ENCODE measurements around the gene PTGER3. TPM values are rescaled to one million over a fixed set of nuclear protein-coding genes. Genes with fewer than 3 reads are reported as not detected.
"Not testable (repeated sequence)": the region's sequence is repeated elsewhere in the genome, so short reads cannot be mapped to it uniquely, and the experiment has no call there.

Gene PTGER3
- total and polyA plus RNA-seq, 3 experiments from 2014 or later = not detected

- no peak for DNase-seq
- H3K4me1 ChIP-seq (ENCODE audit: insufficient read depth, low read length) = no peaks in the 10 kb centered on the region
- ChIA-PET CTCF (no interaction called here), POLR2A (no interaction called here)
- no peaks in the 10 kb centered on the region for H3K4me1 Mint-ChIP-seq
- H3K4me3 ChIP-seq (ENCODE audit: low read length) = no peak overlapping the region
- H3K27me3 ChIP-seq (ENCODE audit: insufficient read depth, low read length, poor library complexity, severe bottlenecking) = no peaks in the 10 kb centered on the region
- no peak overlapping the region for H3K4me3 Mint-ChIP-seq
- H3K36me3 ChIP-seq (ENCODE audit: insufficient read depth, low read length) = no peaks in the 10 kb centered on the region
- H3K36me3 Mint-ChIP-seq = no peaks in the 10 kb centered on the region
- peaks cover 3 to 5% of the 10 kb centered on the region in 2 donors for H3K27me3 Mint-ChIP-seq
- H3K9me3 Mint-ChIP-seq = no peaks in the 10 kb centered on the region
- no peaks in the 10 kb centered on the region for H3K9me3 ChIP-seq (ENCODE audit: low read length)
- no peak overlapping the region for H3K27ac Mint-ChIP-seq
- H3K27ac ChIP-seq (ENCODE audit: low read depth, low read length) = no peak overlapping the region
These were observed 99.1 kb downstream of the PTGER3 start for GRCh38 chr1:70948396-70949017.

GRCh38 chr1:70947835-70948234 is 99.8 kb downstream of the PTGER3 start:
- H3K9me3 ChIP-seq (ENCODE audit: low read length) = no peaks in the 10 kb centered on the region
- CTCF ChIA-PET = no interaction called here
- Mint-ChIP-seq H3K4me3 (no peak overlapping the region), H3K4me1 (no peaks in the 10 kb centered on the region), H3K36me3 (no peaks in the 10 kb centered on the region), H3K27ac (no peak overlapping the region), H3K9me3 (no peaks in the 10 kb centered on the region), H3K27me3 (peaks cover 3% of the 10 kb centered on the region in 2 donors)
- H3K27ac ChIP-seq (ENCODE audit: low read depth, low read length) = no peak overlapping the region
- no peaks in the 10 kb centered on the region for H3K4me1 ChIP-seq (ENCODE audit: insufficient read depth, low read length)
- no peaks in the 10 kb centered on the region for H3K36me3 ChIP-seq (ENCODE audit: insufficient read depth, low read length)
- POLR2A ChIA-PET = no interaction called here
- no peaks in the 10 kb centered on the region for H3K27me3 ChIP-seq (ENCODE audit: insufficient read depth, low read length, poor library complexity, severe bottlenecking)
- H3K4me3 ChIP-seq (ENCODE audit: low read length) = no peak overlapping the region
- no peak for DNase-seq

- H3K4me3 ChIP-seq (ENCODE audit: low read length) = no peak overlapping the region
These were observed 101.9 kb downstream of the PTGER3 start for GRCh38 chr1:70945676-70946075.

GRCh38 chr1:70945251-70945650 is 102.4 kb downstream of the PTGER3 start:
- H3K27ac Mint-ChIP-seq = no peak overlapping the region
- H3K36me3 Mint-ChIP-seq = no peaks in the 10 kb centered on the region
- ChIA-PET POLR2A (no interaction called here), CTCF (no interaction called here)
- Histone ChIP-seq H3K4me3 (ENCODE audit: low read length) (no peak overlapping the region), H3K36me3 (ENCODE audit: insufficient read depth, low read length) (no peaks in the 10 kb centered on the region), H3K9me3 (ENCODE audit: low read length) (no peaks in the 10 kb centered on the region), H3K4me1 (ENCODE audit: insufficient read depth, low read length) (no peaks in the 10 kb centered on the region), H3K27me3 (ENCODE audit: insufficient read depth, low read length, poor library complexity, severe bottlenecking) (no peaks in the 10 kb centered on the region), H3K27ac (ENCODE audit: low read depth, low read length) (no peak overlapping the region)
- no peaks in the 10 kb centered on the region for H3K4me1 Mint-ChIP-seq
- no peaks in the 10 kb centered on the region for H3K27me3 Mint-ChIP-seq
- DNase-seq = no peak
- H3K9me3 Mint-ChIP-seq = peaks cover 0 to 6% (median 0%) of the 10 kb centered on the region in 5 donors
- no peak overlapping the region for H3K4me3 Mint-ChIP-seq

More at GRCh38 chr1:70945676-70946075, 101.9 kb downstream of the PTGER3 start:
- H3K27ac ChIP-seq (ENCODE audit: low read depth, low read length) = no peak overlapping the region
- Mint-ChIP-seq H3K4me3 (no peak overlapping the region), H3K36me3 (no peaks in the 10 kb centered on the region), H3K9me3 (peaks cover 0 to 6% (median 0%) of the 10 kb centered on the region in 5 donors), H3K27me3 (peaks cover 0 to 2% of the 10 kb centered on the region in 2 donors), H3K4me1 (no peaks in the 10 kb centered on the region), H3K27ac (no peak overlapping the region)
- CTCF ChIA-PET = no interaction called here
- H3K4me1 ChIP-seq (ENCODE audit: insufficient read depth, low read length) = no peaks in the 10 kb centered on the region
- DNase-seq = no peak
- POLR2A ChIA-PET = no interaction called here
- no peaks in the 10 kb centered on the region for H3K27me3 ChIP-seq (ENCODE audit: insufficient read depth, low read length, poor library complexity, severe bottlenecking)
- H3K36me3 ChIP-seq (ENCODE audit: insufficient read depth, low read length) = no peaks in the 10 kb centered on the region
- no peaks in the 10 kb centered on the region for H3K9me3 ChIP-seq (ENCODE audit: low read length)

GRCh38 chr1:70941563-70941962 is 106.1 kb downstream of the PTGER3 start:
- Mint-ChIP-seq H3K36me3 (no peaks in the 10 kb centered on the region), H3K27me3 (no peaks in the 10 kb centered on the region), H3K9me3 (peaks cover 0 to 6% (median 4%) of the 10 kb centered on the region in 5 donors), H3K27ac (no peak overlapping the region), H3K4me1 (no peaks in the 10 kb centered on the region), H3K4me3 (no peak overlapping the region)
- no peaks in the 10 kb centered on the region for H3K27me3 ChIP-seq (ENCODE audit: insufficient read depth, low read length, poor library complexity, severe bottlenecking)
- no peak for DNase-seq
- H3K4me3 ChIP-seq (ENCODE audit: low read length) = no peak overlapping the region
- no peak overlapping the region for H3K27ac ChIP-seq (ENCODE audit: low read depth, low read length)
- H3K9me3 ChIP-seq (ENCODE audit: low read length) = no peaks in the 10 kb centered on the region
- no peaks in the 10 kb centered on the region for H3K4me1 ChIP-seq (ENCODE audit: insufficient read depth, low read length)
- ChIA-PET CTCF (no interaction called here), POLR2A (no interaction called here)
- H3K36me3 ChIP-seq (ENCODE audit: insufficient read depth, low read length) = no peaks in the 10 kb centered on the region

GRCh38 chr1:70940398-70940797 is 107.2 kb downstream of the PTGER3 start:
- H3K4me3 ChIP-seq (ENCODE audit: low read length); H3K27me3 Mint-ChIP-seq; H3K4me1 ChIP-seq (ENCODE audit: insufficient read depth, low read length); H3K27me3 ChIP-seq (ENCODE audit: insufficient read depth, low read length, poor library complexity, severe bottlenecking); H3K9me3 ChIP-seq (ENCODE audit: low read length); H3K27ac ChIP-seq (ENCODE audit: low read depth, low read length); H3K4me1 Mint-ChIP-seq; H3K4me3 Mint-ChIP-seq; H3K36me3 ChIP-seq (ENCODE audit: insufficient read depth, low read length); H3K36me3 Mint-ChIP-seq; POLR2A ChIA-PET; DNase-seq; CTCF ChIA-PET; H3K9me3 Mint-ChIP-seq; H3K27ac Mint-ChIP-seq: not testable (repeated sequence)

GRCh38 chr1:70934194-70934961 is 113.2 kb downstream of the PTGER3 start:
- Histone ChIP-seq H3K27ac (ENCODE audit: low read depth, low read length) (no peak overlapping the region), H3K4me3 (ENCODE audit: low read length) (no peak overlapping the region), H3K4me1 (ENCODE audit: insufficient read depth, low read length) (no peaks in the 10 kb centered on the region), H3K9me3 (ENCODE audit: low read length) (no peaks in the 10 kb centered on the region), H3K36me3 (ENCODE audit: insufficient read depth, low read length) (no peaks in the 10 kb centered on the region), H3K27me3 (ENCODE audit: insufficient read depth, low read length, poor library complexity, severe bottlenecking) (no peaks in the 10 kb centered on the region)
- Mint-ChIP-seq H3K9me3 (peaks cover 0 to 6% (median 2%) of the 10 kb centered on the region in 5 donors), H3K4me3 (no peak overlapping the region), H3K27me3 (no peaks in the 10 kb centered on the region), H3K27ac (no peak overlapping the region), H3K36me3 (no peaks in the 10 kb centered on the region), H3K4me1 (no peaks in the 10 kb centered on the region)
- CTCF ChIA-PET = no interaction called here
- no peak for DNase-seq
- POLR2A ChIA-PET = no interaction called here

GRCh38 chr1:70930062-70930461 is 117.6 kb downstream of the PTGER3 start:
- no peaks in the 10 kb centered on the region for H3K27me3 ChIP-seq (ENCODE audit: insufficient read depth, low read length, poor library complexity, severe bottlenecking)
- Mint-ChIP-seq H3K4me3 (no peak overlapping the region), H3K27me3 (peaks cover 0 to 3% of the 10 kb centered on the region in 2 donors), H3K9me3 (peaks cover 0 to 2% (median 0%) of the 10 kb centered on the region in 5 donors), H3K27ac (no peak overlapping the region), H3K36me3 (no peaks in the 10 kb centered on the region), H3K4me1 (no peaks in the 10 kb centered on the region)
- ChIA-PET POLR2A (no interaction called here), CTCF (no interaction called here)
- no peak overlapping the region for H3K27ac ChIP-seq (ENCODE audit: low read depth, low read length)
- no peaks in the 10 kb centered on the region for H3K36me3 ChIP-seq (ENCODE audit: insufficient read depth, low read length)
- DNase-seq = no peak
- H3K9me3 ChIP-seq (ENCODE audit: low read length) = no peaks in the 10 kb centered on the region
- H3K4me3 ChIP-seq (ENCODE audit: low read length) = no peak overlapping the region
- no peaks in the 10 kb centered on the region for H3K4me1 ChIP-seq (ENCODE audit: insufficient read depth, low read length)
